ENCODE measurements around the gene FNBP1L.

DNA sequence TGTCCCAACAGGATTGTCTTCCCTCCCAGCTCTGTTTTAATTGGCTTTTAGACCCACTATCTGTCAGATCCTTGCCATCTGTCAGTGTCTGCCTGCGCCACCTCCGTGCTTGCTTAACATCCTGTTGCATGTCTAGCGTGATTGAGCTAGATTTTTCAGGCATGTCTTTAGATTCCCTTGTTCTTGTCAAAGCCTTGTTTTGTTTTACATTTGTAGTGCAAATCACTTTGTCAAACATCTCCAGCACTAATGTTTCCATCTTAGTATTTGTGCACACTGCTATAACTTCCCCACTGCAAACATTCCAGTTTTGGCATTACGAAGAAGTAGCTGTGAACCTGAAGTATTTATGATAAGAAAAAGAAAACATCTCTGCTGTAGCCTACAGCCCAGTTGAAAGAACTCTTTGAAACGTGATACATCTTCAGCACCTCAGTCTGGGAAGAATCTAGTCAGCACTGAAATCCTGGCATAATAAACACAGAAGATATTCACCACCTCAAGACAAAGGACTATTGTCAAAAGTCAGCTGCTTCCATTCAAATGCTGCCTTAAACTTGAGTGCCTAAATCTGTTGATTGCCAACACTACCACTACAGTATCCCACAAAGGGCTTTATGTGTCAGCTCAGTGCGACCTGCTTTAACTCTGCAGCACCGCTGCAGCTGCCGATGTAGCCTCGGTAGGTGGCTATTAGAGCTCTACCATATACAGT lies 105.0 kb downstream of the FNBP1L start:
- TF ChIP-seq HCFC1 (IDR thresholded peaks at IDR 0.05; ENCODE audit: low read length) (no peak), POLR2AphosphoS5 (IDR thresholded peaks at IDR 0.05; ENCODE audit: low read length) (no peak), EZH2 (IDR thresholded peaks at IDR 0.05; ENCODE audit: borderline replicate concordance, control insufficient read depth, low read depth, low read length) (no peak), CREB1 (IDR thresholded peaks at IDR 0.05; ENCODE audit: low read depth) (no peak)

Measured in GM12878 (cell line).